Psoas muscle (tissue), 8 donors: ENCODE results near the gene SEC22A. TPM values are rescaled to one million over a fixed set of nuclear protein-coding genes. Genes with fewer than 3 reads are reported as not detected.

Experiments
- ATAC-seq, 4 donors: fragments of 200-7000 bp; cut with Tn5 transposase; one replicate each; pipeline ENCODE4 v1.9.1; 2020; ENCODE audit warnings: moderate library complexity in 3 of 4, mild to moderate bottlenecking in 2 of 4
- DNase-seq, 2 donors: peaks; one replicate each; pipeline ENCODE4 v3.0.0-alpha.2; 2020
- H3K27ac ChIP-seq: fragments of 200-600 bp; one replicate; pipeline ENCODE4 v1.8.0; 2022
- H3K27me3 ChIP-seq, 3 donors: fragments of 200-600 bp in 1 of 3; one replicate each; pipeline versions ENCODE4 v1.6.1 to v1.8.0; 2013 to 2022; ENCODE audit warnings: low read length in 2 of 3, mild to moderate bottlenecking in 2 of 3, moderate library complexity in 1 of 3; ENCODE audit not compliant: insufficient read depth in 3 of 3
- H3K36me3 ChIP-seq, 2 donors: fragments of 200-600 bp in 1 of 2; one replicate each; pipeline versions ENCODE4 v1.6.1 to v1.8.0; 2013 to 2022; ENCODE audit warnings: low read depth in 1 of 2, mild to moderate bottlenecking in 1 of 2, moderate library complexity in 1 of 2; ENCODE audit not compliant: insufficient read depth in 1 of 2
- H3K4me1 ChIP-seq: fragments of 200-600 bp; one replicate; pipeline ENCODE4 v1.8.0; 2022
- H3K4me3 ChIP-seq: fragments of 200-600 bp; one replicate; pipeline ENCODE4 v1.8.0; 2022; ENCODE audit warnings: mild to moderate bottlenecking
- H3K9me3 ChIP-seq: fragments of 200-600 bp; one replicate; pipeline ENCODE4 v1.8.0; 2022
- CTCF ChIP-seq: fragments of 200-600 bp; IDR thresholded peaks from one replicate; pipeline ENCODE4 v1.8.0; 2022; ENCODE audit warnings: antibody characterized with exemption
- WGBS, 3 donors: extraction: QIAGEN DNeasy Blood & Tissue Kit; methylation state at CpG; one replicate each; pipeline versions ENCODE4 v1.1.6 to v1.1.7; 2013; 5-methylcytosine and 5-hydroxymethylcytosine counted together
- intact Hi-C, 2 donors: fragments of 100-400 bp; cut with DNase I; formaldehyde crosslinking; loops; one replicate each; pipeline versions ENCODE4 v1.11.0 to v1.14.2; 2022
- polyA plus RNA-seq, 3 donors: library from polyadenylated mRNA; stranded (reverse); fragments of 200-250 nt; gene quantifications; one replicate each; pipeline ENCODE4 v1.2.3, GENCODE V29; 2013
- total RNA-seq, 4 donors: library from RNA; stranded (reverse); fragmentation: NEBNext Ultra II Directional in 2 of 4; extraction: Animal tissue kit (Norgen Biotek cat#: 25700) in 2 of 4; gene quantifications; one replicate each; pipeline versions ENCODE4 v1.2.1 to v1.2.4, GENCODE V29; 2021 to 2023
- donor health status: healthy with polysubstance abuse.
- donor health status: DM: no; HTN: no; CAD: no; lungs with moderate emphysema.
- donor health status: Bipolar disorder and iron deficiency.
- donor health status: healthy.
- donor health status: DM: yes; HTN: yes; CAD: no.
- donor health status: DM: no; HTN: no; CAD: no.
- donor health status: DM: no; HTN: no; CAD: no.
- donor health status: DM: yes; HTN: yes; CAD: no.

Gene SEC22A
- total and polyA plus RNA-seq, 7 donors, result 5.1 to 7.4 (median 5.9) TPM

GRCh38 chr3:123154020-123154985, 47.4 kb upstream of the SEC22A start:
- DNase-seq (no peak), ATAC-seq (no peak)
- TF ChIP-seq CTCF, result no peak
- Histone ChIP-seq H3K36me3 (peaks cover 0 to 37% of the 10 kb centered on the region in 2 donors), H3K27me3 (no peaks in the 10 kb centered on the region), H3K4me3 (no peak overlapping the region), H3K4me1 (no peaks in the 10 kb centered on the region), H3K9me3 (no peaks in the 10 kb centered on the region), H3K27ac (no peak overlapping the region)
- 91 to 96% (median 95%) methylated on average over 7 of the region's 7 CpGs for WGBS, 3 donors
- intact Hi-C loops, result no loop called here

GRCh38 chr3:123155471-123156011, 46.2 kb upstream of the SEC22A start:
- no peak for DNase-seq
- no peaks in the 10 kb centered on the region for H3K4me1 ChIP-seq
- intact Hi-C loops, result no loop called here
- no peak for ATAC-seq
- 80 to 88% (median 82%) methylated on average over 9 of the region's 9 CpGs for WGBS, 3 donors
- H3K27ac ChIP-seq, result no peak overlapping the region
- H3K9me3 ChIP-seq, result no peaks in the 10 kb centered on the region
- peaks cover 0 to 28% of the 10 kb centered on the region in 2 donors for H3K36me3 ChIP-seq
- no peaks in the 10 kb centered on the region for H3K27me3 ChIP-seq
- no peak for TF ChIP-seq CTCF
- H3K4me3 ChIP-seq, result no peak overlapping the region

- ATAC-seq, result no peak
- Histone ChIP-seq H3K9me3 (no peaks in the 10 kb centered on the region), H3K4me3 (no peak overlapping the region), H3K27me3 (no peaks in the 10 kb centered on the region), H3K4me1 (no peaks in the 10 kb centered on the region), H3K36me3 (peaks cover 0 to 26% of the 10 kb centered on the region in 2 donors), H3K27ac (no peak overlapping the region)
- intact Hi-C loops, result no loop called here
- no peak for TF ChIP-seq CTCF
- 94 to 98% (median 96%) methylated on average over 15 of the region's 15 CpGs for WGBS, 3 donors
- DNase-seq, result no peak
Observed at GRCh38 chr3:123156276-123156995, 45.3 kb upstream of the SEC22A start.

GRCh38 chr3:123157209-123157597, 44.5 kb upstream of the SEC22A start:
- H3K27me3 ChIP-seq, result no peaks in the 10 kb centered on the region
- no peak for TF ChIP-seq CTCF
- DNase-seq (no peak), ATAC-seq (no peak)
- H3K9me3 ChIP-seq, result no peaks in the 10 kb centered on the region
- no peak overlapping the region for H3K4me3 ChIP-seq
- no peak overlapping the region for H3K27ac ChIP-seq
- intact Hi-C loops, result no loop called here
- H3K4me1 ChIP-seq, result no peaks in the 10 kb centered on the region
- 87 to 96% (median 93%) methylated on average over 2 of the region's 2 CpGs for WGBS, 3 donors
- H3K36me3 ChIP-seq, result peaks cover 0 to 33% of the 10 kb centered on the region in 2 donors
